Ramos (cell line): ENCODE measurements around the gene VSTM1.

Source experiments
- in situ Hi-C: fragments of 300-500 bp; cut with MboI; formaldehyde crosslinking; loops from one replicate; pipeline ENCODE4 v1.14.3; 2022; ENCODE audit warnings: low sequenced_read_pairs; ENCODE audit not compliant: unreplicated experiment

VSTM1 gene

DNA sequence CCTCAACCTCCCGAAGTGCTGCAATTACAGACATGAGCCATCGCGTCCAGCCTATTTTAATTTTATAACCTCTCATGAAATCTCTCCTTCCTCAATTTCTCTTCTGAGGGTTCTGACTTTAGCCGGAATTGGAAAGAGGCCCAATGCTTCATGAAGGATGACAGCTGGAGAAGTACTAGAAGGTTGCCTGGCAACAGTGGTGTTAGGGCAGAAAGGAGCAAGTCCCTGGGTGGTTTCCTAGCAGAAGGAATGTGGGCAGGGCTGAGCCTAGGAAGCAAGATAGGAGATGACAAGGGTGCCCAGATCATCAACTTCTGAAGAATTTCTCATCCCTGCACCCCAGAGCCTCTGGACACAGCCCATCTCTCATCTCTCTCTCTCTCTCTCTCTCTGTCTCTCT is 46.4 kb downstream of the VSTM1 start:
- in situ Hi-C loops: no loop called here

DNA sequence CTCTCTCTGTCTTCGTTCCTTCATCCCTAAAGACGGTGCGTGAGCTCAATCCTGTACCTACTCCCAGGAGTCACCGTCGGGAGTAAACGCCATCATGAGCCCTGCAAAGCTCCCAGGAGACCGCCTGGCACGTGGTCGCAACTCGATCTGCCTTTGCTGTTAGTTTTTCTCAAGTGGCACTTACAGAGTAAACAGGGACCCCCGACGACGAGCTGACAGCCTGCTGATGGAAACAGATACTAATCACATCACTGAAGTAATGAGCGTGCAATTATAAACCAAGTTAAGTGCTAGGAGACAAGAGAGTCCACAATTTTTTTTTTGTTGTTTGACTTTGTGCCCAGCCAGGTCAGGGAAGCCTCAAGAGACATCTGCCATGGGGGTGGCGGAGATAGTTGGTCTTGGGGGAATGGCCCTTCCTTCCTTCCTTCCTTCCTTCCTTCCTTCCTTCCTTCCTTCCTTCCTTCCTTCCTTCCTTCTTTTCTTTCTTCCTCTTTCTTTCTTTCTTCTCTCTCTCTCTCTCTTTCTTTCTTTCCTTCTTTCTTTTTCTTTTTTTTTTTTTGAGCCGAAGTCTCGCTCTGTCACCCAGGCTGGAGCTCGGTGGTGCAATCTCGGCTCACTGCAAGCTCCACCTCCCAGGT is 48.7 kb downstream of the VSTM1 start:
- in situ Hi-C loops: no loop called here

DNA sequence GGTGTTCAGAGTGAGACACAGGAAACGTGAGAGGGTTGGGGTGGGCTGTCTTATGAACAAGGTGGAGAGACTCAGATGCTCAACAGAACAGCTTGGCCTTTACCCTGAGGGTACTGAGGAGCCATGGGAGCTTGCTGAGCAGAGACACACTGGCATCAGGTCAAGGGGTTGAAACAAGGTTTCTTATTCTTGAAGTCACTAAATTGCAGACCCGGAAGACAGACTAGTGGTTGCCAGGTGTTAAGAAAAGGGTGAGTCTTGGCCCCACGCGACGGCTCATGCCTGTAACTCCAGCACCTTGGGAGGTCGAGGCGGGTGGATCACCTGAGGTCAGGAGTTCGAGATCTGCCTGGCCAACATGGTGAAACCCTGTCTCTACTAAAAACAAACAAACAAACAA is 49.8 kb downstream of the VSTM1 start:
- in situ Hi-C loops: no loop called here

DNA sequence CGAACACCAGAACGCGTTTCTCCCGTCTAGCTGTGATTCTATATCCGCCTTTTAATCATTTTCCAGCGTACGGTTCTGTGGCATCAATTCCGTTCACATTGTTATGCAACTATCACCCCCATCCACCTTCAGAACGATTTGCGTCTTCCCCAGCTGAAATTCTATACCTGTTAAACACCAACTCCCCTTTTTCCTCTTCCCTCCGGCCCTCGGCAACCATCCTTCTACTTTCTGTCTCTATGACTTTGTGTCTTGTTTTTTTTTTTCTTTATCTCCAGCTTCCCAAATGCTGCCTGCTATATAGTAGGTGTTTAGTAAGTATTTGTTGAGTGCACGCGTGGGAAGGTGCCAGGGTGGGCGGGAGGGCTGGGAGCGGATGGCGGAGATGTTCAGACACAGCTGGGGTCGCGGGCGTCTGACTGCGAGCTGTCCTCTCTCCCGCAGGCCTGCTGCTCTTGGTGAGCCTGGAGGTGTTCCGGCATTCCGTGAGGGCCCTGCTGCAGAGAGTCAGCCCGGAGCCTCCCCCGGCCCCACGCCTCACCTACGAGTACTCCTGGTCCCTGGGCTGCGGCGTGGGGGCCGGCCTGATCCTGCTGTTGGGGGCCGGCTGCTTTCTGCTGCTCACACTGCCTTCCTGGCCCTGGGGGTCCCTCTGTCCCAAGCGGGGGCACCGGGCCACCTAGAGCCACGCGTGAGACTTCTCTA is 52.0 kb downstream of the VSTM1 start:
- in situ Hi-C loops: no loop called here

DNA sequence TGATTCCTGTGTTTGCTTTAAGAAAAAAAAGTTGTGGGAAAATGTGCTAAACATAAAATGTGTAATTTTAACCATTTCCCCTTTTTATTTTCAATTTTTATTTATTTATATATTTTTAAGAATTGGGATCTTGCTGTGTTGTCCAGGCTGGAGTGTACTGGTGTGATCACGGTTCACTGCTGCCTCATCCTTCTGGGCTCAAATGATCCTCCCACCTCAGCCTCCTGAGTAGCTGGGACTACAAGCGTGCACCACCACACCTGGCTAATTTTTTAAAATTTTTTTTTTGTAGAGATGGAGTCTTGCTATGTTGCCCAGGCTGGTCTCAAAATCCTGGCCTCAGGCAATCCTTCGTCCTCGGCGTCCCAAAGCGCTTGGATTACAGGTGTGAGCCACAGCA is 53.2 kb downstream of the VSTM1 start:
- in situ Hi-C loops: no loop called here

DNA sequence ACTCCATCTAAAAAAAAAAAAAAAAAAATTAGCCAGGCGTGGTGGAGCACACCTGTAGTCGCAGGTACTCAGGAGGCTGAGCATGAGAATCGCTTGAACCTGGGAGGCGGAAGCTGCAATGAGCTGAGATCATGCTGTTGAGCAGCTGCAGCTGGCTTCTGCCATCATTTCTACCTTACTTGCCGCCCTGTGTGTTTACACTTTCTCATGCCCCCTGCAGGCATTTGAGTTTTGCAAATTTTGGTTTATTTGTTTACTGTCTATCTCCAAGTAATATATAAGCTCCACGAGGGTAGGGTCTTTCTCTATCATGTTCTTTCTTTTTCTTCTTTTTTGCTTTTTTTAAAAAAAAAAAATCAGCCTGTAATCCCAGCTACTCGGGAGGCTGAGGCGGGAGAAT is 54.3 kb downstream of the VSTM1 start:
- in situ Hi-C loops: no loop called here

DNA sequence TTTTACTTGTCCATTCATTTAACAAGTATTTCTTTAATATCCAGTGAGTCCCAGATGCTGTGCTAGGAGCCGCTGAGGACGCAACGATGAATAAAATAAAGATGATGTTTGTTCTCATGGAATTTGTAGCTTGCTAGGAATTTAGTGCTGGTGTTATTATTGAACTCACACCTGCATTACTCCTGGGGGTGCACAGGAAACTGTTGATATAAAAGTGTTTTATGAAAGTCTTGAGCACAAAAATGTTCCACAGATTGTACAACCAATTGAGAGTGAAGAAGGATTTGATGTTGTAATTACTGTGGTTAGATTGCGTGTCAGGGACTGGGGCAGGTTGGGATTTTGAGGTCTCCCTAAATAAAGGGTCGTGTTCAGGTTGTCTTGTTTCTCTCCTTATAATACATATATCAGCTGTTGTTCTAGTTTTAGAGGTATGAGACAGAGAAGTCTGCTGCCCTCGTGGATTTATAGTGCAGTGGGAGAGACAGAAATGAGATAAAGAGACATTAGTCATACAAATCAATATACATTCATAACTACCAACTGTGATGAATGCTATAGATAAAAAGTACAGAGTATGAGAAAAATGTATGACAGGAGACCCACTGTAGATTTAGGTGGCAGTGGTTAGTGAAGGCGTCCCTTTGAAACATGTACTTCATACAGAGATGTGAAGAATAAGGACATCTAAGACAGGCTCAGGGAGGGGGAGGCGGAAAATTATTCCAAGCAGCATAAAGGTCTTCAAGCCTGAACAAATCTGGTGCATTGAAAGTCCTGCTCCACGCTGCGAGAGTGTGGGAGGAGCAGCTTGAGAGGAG is 61.0 kb downstream of the VSTM1 start:
- in situ Hi-C loops: no loop called here

DNA sequence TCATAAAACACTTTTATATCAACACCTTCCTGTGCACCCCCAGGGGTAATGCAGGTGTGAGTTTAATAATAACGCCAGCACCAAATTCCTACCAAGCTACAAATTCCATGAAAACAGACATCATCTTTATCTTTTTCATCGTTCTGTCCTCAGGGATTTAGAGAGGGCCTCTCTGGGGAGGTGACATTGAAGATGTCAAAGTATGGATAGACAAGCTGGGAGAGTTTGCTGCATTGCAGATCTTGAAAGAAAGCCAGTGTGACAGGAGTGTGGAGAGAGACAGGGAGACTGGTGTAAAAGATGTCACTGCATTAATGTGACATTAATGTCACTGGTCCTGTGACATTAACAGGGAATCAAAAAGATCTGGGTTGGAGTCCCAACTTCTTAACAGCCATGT is 62.2 kb downstream of the VSTM1 start:
- in situ Hi-C loops: no loop called here

DNA sequence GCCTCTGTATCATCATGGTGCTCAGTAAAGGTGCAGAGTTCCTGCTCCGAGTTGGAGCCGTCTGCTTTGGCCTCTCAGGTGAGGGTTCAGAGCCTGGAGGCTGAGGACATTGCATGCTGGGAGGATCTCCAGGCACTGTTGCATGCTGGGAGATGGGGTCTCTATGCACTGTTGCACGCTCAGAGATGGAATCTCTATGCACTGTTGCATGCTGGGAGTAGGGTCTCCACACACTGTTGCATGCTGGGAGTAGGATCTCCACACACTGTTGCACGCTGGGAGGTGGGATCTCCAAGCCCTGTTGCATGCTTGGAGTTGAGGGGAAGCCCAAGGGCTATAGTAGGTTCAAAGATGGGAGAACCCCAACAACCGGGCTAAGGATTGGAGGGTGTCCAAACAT is 64.0 kb downstream of the VSTM1 start:
- in situ Hi-C loops: no loop called here

DNA sequence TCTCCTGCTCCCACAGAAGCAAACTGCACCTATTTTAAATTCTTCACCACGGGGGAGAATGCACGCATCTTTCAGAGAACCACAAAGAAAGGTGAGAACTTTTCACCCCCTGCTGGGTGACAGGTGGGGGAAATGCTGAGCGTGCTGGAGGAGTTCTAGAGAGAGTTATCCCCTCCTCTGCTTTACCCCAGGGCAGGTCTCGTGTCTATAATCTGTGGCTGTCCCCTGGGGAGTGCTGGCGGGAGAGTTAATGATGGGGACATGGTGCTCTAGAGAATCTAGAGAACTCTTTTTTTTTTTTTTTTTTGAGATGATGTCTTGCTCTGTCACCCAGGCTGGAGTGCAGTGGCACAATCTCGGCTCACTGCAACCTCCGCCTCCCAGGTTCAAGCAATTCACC is 65.5 kb downstream of the VSTM1 start:
- in situ Hi-C loops: no loop called here

DNA sequence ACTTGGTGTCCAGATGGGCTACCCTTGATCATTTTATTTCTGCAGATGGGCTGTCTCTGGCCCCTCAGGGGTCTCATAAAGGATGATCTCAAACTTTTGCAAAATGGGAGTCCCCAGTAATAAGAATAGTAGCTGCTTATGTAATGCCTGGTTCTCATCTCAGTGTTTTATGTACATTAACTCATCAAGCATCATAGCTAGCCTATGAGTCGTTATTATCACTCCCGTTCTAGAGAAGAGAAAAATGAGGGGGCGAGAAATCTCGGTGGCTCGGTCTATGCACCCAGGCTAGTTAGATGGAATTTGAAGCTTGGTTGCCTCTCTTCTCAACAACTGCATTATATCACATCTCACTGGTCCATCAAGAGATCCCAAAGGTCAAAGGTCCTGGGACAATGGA is 68.9 kb downstream of the VSTM1 start:
- in situ Hi-C loops: no loop called here

DNA sequence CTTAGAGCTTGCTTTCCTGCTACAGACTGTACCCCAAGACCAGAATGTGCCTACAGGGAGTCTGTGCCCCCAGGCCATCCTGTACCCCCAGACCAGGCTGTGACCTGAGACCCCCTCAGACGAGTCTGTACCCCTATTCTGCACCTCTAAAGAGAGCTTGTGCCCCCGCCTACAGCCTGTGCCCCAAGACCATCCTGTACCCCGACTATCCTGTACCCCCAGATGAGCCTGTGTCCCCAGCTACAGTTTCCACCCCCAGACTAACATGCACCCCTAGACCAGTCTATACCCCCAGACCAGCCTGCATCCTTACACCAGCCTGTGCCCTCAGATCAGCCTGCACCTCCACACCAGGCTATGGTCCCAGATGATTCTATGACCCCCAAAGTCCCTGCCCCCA is 70.2 kb downstream of the VSTM1 start:
- in situ Hi-C loops: no loop called here

DNA sequence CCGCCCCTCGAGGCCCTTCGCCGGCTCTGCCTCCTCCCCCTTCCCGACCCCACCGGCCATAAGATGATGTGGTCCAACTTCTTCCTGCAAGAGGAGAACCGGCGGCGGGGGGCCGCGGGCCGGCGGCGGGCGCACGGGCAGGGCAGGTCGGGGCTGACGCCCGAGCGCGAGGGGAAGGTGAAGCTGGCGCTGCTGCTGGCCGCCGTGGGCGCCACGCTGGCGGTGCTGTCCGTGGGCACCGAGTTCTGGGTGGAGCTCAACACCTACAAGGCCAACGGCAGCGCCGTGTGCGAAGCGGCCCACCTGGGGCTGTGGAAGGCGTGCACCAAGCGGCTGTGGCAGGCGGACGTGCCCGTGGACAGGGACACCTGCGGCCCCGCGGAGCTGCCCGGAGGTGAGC is 70.9 kb downstream of the VSTM1 start:
- in situ Hi-C loops: no loop called here

DNA sequence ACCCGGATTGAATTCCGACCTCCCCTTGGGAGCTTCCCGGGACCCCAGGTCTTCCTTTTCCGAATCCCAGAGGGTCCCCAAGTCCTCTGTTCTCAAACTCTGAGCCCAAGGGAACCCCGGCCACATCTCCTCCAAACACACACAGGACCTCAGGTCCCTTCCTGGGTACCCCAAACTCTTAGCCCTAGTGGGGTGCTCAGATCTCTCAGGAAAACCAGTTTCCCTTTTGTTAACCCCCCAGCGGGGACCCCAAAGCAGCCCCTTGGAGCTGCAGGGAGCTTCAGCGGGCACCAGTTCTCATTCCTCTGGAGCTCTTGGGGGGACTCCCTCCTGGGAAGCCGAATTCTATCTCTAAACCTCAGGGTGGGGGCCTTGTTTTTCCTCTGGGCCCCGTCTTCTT is 71.5 kb downstream of the VSTM1 start:
- in situ Hi-C loops: no loop called here

DNA sequence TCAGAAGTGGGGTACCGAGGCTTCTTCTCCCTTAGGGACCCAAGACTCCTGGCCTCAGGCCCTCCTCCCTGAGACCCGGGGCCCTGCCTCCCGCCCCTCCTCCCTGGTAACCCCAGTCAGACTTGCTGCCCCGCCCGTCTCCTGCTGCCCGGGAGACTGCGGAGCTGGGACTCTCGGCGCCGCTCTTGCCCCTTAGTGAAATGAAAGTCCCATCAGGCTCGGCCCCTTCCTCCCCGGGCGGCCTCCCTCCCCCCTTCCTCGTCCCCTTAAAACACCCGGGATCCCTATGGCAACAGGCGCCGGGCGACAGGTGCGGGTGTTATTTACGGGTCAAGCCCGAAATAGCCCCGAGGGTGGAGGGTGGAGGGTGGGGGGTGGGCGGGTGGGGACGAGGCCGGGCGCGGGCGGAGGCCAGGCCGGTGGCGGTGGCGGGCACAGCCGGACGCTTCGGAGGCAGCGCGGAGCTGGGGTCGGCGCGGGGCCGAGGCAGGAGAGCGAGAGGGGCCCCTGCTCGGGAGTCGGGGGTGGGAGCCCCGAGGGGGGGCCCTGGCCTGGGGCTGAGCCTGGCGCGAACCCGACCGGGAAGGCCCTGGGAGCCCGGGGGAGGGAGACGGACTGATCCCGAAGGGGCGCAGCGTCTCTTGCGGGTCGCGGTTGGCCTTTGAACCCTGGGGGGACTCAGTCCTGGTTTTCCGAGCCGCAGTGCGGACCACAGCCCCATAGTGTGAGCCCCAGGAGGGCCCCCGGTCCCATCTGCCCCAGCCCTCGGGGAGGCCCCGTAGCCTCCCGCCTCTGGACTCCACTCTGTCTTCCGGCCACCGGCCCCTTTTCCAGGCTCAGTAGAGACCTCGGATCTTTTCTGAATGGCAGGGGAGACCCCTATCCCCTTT is 72.2 kb downstream of the VSTM1 start, which contains the start of gene CACNG6:
TSS of gene CACNG6 (plus strand) at position 414 of the 890 bp plus-strand sequence. CDS start 1,241 bp downstream, outside the sequence.
- in situ Hi-C loops: no loop called here
